ENCODE results near the gene RENBP.

RENBP gene

DNA sequence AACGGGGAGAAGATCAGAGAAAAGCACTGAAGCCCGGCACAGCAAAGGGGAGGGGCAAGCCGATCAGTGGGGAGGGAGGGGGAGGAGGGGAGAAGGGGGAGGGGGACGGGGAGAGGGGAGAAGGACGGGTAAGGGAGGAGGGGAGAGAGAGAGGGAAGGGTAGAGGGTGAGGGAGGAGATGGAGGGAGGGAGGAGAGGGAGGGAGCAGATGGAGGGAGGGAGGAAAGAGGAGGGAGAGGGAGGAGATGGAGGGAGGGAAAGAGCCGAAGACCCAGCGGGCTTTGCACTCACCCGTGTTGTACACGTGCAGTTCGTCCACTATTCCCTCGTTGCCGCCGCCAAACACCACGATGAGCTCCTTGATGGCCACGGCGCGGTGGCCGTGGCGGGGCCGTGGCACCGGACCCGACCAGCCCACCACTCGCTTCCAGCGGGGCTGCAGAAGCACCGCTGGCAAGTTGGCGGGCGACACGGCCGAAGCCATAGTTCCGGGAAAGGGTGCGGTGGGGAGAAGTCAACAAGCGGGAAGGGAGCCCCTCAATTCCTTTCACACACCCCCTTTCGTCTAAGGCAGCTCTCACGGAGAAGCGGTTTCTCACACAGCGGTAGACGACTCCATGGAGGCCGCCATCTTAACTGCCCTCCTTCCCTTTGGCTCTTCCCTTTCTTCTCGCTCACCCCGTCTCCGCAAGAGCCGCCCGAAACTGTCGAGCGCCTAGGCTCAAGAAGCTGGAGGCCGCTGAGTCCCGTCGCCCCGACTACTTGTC lies 26.1 kb upstream of the RENBP start:
- DNase-seq = peak; percentile 30

DNA sequence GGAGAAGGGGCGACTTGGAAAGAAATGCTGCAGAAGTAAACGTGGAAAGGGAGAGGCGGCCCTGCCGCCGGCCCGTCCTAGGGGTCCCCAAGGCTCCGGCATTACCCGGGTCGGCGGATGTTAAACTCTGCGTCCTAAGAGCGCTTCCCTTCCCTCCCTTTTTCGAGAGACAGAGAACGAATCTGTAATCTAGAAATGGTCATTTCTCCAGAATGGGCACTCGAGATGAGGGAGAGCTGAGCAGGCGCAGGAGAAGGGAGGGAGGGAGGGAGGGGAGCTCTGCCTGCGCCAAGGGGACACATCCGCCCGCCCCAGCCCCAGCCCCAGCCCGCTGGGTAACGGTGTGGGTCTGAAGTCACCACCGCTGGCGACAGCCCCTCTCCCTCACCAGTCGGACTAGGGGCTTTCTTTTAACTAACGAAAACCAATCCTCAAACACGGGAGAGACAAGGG lies 25.5 kb upstream of the RENBP start:
- DNase-seq = no peak

DNA sequence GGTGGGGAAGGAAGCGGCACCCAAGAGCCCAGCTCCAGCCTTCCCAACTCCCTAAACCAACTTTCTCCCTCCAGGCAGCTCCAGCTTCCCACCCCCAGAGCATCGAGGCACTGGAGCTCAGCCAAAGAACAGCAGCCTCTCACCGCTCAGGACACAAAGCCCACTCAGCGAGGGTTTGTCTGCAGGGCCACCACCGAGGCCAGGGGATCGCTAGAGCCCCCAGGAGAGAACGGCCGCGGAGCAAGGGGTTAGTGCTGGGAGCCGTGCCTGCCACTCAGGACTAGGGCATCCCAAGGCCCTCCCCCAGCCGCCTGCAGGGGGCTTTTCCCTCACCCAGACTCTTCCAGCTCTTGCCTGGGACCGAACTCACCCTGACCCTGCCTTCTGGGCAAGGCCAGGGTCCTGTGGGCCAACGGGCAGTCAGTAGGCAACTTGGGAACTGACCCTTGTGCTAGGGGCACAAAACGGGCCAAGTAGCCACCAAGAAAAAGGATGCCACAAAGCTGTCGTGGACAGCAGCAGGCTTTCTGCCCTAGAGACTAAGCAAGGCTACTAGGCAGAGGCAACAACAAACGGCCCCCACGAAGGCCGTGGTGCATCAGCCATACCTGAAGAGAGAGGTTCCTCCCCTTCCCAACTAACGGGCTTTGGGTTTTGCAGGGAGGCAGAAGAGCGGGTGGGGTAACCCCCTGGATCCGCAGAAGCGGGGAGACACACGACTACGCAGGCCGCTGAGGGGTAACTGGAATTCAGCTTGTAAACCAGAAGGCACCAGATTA lies 24.9 kb upstream of the RENBP start:
- no peak for DNase-seq

DNA sequence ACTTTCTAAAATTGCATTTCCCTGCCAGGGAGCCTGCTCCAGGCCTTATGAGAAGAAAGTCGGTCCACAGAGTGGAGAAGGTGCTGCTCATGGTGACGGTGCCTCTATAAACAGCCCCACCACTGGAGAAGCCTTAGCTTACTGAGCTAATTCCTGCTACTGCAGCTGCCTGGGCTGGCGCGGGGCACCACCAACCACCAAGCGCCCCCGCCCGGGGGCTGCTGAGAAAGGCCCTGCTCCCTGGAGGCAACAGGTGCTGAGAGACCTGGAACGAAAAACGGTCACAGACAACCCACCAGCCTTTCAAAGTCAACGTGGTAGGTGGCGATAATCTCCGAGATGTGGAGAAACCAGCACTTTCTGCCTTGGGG lies 24.3 kb upstream of the RENBP start:
- peak; percentile 48 for DNase-seq

DNA sequence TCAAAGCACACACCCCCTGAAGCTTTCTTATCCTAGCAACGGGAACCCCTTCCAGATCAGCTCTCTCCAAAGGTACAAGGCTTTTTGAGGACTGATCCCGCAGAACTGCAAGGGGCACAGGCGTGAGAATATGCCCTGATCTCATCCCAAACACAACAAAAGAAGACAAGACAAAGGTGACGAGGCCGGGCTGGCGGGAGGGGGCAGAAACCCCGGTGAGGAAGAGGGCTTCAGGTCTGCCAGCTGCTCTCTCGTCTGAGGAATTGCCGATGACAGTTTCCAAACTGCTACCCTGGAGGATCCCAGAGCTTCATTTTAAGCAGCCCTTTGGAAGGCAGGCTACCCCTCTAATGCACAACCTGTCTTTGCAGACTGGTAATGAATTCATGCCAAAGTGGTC lies 23.8 kb upstream of the RENBP start:
- DNase-seq = no peak

DNA sequence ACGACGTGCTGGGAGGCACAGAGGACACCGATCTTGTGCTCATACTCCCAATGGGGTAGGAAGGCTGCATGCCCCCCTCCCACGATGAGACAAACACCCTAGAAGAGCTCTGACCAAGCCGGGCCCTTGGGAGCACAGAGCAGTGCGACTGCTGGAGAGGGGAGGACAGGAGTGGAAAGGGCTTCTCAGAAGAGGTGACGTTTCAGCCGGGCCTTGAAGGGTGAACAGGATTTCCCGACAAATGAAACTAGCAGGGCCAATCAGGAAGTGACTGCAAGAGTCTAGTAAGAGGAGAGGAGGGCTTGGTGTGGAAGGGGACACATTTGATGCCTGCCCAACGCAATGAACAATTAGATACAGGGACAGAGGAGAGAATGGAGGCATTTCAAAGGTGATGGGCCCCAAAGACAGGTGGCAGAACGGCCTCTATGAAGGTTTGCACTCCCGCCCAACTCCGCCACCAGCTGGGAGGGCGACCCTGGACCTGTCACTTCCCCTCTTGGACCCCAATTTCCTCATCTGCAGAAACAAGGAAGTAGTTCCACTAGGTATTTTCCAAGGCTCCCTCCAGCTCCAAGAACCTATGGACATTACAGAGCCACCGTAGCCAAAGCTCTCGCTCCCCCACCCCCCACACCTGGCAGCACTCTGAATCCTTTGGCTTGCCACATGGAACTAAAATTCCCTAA lies 23.2 kb upstream of the RENBP start:
- peak; percentile 46 for DNase-seq

DNA sequence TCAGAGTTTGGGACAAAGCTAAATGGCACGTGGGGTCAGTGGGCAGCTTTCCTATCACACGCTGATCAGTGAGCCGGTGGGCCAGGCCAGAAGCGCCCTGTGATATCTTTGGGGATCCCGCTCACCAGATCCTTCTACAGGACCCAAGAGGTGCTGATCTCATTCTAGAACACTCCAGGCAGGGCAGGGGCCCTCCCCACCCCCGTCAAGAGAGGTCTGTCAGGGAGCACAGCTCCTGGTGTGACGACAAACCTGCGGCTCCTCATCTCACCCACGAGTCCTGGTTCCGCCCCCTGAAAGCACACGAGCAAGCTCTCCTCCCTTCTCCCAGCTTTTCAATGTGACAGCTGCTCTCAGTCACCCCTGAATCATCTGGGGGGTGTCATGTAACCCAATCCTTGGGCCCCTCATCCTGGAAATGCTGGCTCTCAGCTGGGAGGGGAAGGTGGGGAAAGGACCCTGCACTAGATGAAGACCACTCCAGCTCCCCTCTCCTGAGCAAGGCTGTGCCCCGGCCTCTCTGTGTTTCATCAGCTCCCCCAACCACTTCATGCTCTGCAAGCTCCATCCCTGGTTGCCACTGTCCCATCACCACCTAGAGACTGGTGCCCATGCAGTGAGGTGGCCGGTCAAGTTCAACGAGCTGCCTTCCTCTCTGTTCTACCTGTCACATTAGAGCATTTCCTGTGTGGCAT lies 22.5 kb upstream of the RENBP start:
- DNase-seq = peak; percentile 33

DNA sequence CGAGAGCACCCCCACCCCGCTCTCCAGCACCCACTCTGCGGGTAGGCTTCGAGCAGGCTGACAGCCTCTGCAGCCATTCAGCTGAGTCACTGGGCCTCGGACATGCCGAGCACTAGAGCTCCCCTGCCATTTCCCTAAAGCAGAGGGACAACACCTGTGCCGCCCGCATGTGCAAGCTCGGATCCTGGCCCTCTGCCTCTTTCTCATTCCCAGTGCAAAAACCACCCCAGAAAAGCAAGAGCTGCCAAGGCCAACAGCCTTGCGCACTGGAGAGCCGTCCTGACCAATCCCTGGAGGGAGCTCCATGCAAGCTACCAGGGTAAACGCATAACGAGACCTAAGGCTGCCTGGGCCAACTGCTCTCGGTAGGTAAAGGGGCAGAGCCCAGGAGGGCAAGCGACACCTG lies 21.8 kb upstream of the RENBP start:
- DNase-seq = no peak

DNA sequence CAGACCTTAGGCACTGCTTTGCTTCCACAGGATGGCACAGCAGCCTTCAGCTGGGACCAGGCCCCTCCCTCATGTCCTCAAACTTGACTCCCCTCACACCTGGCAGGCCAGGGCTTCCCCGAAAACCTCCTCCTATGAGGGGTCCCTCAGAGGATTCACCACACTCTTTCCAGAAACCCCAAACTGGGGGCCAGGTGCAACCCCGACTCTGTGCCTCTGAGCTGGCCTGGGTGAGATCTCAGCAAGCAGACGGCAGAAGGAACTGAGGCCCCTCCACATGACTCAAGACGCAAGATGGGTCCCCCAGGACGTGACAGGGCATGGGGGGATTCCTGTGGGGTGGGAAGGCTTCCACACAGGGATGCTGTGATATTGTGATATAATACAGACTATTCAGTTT lies 21.0 kb upstream of the RENBP start:
- no peak for DNase-seq

DNA sequence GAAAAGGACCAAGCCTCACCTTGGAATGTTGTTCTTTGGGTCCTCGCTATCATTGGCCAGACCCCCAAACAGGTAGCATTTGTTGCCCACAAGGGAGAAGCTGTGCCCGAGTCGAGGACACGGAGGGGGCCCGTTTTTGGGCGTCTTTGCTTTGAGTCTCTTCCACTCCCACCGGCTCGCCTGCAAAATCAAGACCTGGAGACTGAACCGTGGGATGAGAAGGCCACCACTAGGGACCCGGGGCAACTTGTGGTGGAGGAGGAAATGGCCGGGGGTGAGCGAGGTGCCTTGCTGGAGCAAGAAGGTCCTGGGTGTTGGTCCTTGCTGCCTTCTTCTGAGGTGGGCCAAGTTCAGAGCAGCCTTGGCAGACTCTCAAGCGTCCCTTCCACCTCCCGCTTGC lies 19.7 kb upstream of the RENBP start:
- no peak for DNase-seq

DNA sequence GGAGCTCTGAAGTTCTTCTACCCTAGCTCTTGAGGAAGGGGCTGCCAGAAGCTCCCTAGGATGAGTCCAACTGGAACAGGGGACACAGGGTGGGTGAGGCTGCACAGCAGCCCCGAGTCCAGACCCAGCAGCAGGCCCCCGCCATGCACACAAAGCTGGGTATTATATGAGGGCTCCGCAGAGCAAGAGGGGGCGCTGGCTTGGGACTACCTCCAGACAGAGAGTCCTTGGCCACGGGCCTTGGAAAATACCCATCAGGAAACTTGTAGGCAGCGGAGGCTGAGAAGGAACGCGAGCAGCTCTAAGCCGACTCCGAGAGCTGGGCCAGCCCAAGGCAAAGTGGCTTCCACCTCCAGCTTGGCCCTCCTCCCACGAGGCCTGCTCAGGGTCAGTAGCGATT lies 19.1 kb upstream of the RENBP start:
- DNase-seq = no peak

DNA sequence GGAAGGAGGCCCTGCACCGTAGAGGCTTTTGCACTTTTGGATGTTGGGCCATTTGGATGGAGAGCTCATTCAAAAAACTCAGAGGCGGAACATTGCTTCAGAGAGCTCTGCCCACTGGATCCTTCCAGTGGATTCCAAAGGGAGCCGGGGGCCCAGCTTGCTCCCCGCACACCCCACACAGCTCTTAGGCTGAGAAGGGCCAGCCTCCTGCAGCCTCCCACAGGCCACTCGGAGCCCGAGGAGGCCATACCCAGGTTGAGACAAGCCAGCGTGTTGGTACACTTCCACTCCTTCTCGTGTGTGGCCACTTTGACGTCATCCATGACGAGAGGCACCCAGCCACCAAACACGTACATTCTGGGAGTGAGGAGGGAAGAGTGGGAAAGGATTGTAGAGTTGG lies 16.8 kb upstream of the RENBP start:
- DNase-seq = no peak

DNA sequence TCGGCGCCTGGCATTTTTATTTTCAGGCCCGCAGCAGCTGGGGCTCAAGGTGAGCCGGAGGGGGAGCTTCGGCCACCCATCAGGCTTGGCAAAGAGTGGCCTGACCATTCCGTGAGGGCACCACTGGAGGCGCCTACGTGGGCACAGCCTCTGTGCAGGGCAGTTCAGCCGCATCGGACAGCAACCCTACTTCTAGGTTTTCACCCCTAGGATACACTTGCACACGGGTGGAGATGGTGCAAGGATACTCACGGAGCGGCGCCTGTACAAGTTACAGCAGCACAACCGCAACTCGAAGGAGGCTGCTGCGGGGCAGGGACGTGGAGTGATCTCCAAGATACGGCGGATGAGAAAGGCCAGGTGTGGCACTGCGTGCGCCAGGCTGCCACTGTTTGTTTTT lies 16.3 kb upstream of the RENBP start:
- DNase-seq = no peak

DNA sequence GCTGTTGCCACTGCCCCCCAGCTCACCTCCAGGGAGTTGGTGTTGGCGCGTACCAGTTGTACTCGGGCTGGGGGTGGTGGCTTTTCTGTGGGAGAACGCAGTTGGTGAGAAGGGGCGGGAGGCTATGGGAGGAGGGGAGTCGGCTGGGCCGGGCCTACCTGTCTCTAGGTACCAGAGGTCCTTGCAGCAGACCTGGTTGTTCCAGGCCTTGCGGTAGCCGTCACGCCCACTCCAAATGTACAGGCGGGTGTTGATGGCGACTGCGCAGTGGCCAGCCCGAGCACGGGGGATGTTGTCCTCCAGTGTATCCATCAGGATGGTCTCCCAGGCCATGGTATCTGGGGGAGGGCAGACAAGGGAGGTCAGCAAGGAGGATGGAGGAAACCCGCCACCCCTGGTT lies 15.6 kb upstream of the RENBP start:
- DNase-seq = no peak

DNA sequence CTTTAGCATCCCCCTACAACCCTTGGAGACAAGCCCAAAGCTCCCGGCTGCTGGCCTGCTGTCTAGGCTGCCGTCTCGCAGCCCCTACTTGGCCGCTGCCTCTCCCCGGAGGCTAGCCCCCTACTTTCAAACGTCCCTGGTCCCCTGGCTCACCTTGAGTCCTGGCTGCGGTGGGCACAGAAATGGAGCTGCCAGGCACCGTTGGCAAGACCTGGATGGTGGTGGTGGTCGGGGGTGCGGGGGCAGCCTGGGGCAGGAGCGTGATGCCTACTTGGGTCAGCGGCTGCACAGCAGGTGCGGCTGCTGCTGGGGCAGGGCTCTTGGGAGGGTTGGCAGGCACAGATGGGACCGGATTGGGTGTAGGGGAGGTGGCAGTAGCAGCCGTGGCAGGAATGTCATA lies 15.2 kb upstream of the RENBP start:
- DNase-seq = no peak

DNA sequence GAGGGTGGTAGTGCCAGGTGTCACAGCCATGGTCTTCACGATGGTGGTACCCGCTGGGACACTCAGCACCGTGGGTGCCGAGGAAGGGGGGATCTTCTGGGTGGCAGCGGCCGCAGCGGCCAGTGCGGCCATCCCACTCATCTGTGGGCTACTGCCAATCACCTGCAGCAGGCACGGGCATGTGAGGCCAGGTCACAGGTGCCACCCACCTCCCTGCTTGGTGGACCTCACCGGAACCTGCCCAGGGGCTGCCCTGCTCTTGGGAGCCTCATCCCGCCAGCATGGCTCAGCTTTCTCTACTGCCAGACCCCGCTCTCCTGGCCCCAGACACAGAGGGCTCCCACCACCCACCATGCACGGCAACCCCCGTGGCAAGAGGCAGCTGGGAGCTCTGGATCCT lies 14.2 kb upstream of the RENBP start:
- no peak for DNase-seq

DNA sequence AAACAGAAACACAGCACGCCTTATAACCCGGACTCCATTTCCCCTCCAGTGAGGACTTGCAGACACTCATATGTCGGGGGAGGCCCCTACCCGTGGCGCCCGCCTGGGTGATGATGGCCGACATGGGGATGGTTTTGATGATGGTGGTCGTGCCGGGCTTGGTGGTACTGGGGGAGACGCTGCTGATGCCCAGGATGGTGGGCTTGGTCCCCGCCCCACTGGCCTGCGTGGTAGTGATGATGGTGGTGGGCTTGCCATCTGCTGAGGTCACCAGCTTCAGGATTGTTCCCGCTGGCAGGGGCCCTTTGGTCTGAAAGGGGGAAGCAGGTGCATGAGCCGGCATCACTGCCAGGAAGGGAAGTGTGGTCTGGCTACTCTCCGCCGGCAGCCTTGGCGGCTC lies 12.8 kb upstream of the RENBP start:
- no peak for DNase-seq

DNA sequence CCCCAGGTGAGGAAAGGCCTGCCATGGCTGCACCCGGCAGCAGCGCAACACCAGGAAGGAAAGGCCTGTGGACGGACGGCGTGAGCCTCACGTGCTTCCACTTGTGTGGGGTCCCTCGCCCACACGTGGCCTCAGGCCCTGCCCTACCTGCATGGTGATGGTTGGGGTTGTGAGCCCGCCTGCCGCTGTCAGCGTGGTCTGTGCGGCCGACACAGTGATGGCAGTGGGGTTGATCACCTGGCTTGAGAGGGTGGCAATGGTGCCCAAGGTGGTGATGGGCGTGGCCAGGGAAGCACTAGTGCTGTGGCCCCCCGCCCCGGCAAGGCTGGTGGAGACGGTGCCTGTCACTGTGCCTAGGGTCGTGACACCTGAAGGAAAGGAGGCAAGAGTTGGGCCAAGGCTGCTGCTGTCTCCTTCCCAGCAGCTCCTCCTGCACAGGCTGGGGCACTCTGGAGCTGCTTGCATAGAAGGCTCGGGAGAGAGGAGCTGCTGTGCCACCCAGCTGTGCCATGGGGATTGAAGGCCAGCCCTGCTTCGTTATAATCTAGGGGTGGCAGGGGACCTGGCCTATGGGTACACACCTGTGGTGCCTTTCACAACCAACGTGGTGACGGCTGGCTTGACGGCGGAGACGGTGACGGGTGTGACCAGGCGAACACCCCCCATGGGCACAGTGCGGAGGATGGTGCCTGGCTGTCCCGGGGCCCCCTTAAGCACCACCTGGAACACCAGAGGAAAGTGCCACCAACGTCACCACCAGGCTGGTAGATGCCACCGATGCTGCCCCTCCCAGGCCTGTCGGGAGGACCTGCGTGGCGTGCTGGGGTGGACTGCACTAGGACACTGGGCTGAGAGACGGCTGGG lies 11.8 kb upstream of the RENBP start:
- DNase-seq = no peak

DNA sequence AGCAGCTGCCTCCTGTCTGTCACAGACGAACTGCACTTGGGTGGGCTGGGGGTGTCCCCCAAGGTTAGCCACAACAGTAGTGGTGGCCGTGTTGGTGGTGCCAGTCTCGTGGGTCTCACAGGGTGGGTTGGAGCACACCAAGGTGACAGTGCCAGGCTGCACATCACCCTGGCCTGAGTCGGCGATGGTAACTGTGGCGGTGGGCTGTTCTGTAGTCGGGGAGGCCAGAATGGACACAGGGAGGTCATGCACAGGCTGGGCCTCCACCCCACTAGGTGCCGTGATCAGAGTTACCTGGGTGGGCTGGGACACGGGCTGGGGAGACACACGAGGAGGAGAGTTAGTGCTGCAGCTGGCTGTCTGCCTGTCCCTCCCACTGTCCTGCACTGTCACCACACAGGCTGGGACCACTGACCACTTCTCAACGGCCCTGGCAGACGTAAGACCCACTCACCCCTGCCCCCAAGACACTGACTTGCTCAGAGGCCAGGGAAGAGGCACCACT lies 10.8 kb upstream of the RENBP start:
- no peak for DNase-seq

DNA sequence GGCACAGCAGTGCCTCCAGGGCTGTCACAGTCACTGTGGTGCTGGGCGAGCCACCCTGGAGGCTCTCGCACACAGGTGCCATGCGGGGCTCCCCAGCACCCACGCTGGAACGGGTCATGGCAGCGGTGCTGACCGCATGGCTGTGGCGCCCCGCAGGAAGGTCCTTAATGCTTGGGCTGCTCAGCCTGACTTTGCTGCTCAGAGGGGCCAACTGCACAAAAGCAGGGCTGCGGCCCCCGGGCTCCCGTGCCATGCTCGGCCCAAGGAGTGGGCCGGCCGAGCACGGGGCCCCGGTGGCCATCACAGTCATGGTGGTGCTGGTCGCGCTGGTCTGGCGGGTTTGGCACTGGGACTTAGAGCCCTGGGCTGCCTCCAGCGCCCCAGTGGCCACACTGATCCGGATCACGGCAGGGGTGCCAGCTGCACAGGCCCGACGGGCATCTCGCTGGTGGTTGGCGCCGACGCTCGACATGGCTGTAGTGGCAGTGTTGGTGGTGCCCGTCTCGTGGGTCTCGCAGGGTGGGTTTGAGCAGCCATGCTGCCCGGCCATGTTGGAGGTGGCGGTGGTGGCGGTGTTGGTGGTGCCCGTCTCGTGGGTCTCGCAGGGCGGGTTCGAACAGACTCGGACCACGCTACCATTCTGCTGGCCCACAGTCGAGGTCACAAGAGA lies 10.2 kb upstream of the RENBP start:
- DNase-seq = no peak

DNA sequence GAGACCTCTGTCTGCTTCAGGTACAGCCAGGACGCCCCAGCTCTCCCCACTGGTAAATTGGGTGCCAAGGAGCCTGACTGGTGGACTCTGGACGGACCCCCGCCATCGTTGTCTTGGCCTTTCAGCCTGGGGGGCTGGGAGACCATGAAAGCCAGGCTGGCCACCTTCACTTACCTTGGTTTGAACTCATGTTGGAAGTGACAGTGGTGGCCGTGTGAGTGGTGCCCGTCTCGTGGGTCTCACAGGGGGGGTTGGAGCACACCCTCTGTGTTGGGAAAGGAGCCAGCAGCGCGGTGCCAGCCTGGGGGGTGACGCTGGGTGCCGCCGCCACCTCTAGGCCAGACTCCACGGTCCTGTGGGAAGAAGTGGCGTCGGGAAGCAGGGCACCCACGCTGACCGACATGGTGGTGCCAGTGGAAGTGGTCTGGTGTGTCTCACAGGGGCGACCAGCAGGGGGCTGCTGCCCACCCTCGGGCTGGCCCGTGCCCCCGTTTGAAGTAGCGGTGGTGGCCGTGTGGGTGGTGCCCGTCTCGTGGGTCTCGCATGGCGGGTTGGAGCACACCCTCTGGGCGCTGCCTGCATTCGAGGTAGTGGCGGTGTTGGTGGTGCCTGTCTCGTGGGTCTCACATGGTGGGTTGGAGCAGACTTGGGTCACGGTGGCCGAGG lies 9.6 kb upstream of the RENBP start:
- no peak for DNase-seq
